ENCODE measurements around the gene EFHC2. TPM values are rescaled to one million over a fixed set of nuclear protein-coding genes. Genes with fewer than 3 reads are reported as not detected.

Gene EFHC2
- total RNA-seq, 1 donor from 2014 or later, result 0.17 TPM

DNA sequence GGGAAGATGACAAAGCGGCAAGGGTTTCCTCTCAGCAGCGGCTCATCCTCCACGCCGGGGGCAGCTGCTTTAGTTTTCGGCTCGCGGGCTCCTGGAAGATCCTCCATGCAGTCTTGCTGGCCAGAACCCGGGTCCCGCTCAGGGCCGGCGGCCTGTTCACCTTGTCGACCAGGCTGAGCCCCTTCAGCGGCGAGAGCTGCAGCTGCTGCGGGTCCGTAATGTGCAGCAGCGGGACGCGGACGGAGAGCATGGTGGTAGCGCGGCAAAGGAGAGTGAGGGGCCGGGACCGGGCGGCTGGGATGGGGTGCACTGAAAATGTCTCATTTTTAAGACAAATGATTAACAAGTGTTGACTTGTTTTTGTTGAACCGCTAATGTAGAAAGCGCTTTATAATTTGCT lies 33.2 kb downstream of the EFHC2 start:
- H3K36me3 ChIP-seq, result no peaks in the 10 kb centered on the region
- no peak overlapping the region for H3K4me3 ChIP-seq
- DNase-seq (no peak), ATAC-seq (no peak)
- intact Hi-C loops (cut with DNase I), result no loop called here
- TF ChIP-seq, protein P1, sequence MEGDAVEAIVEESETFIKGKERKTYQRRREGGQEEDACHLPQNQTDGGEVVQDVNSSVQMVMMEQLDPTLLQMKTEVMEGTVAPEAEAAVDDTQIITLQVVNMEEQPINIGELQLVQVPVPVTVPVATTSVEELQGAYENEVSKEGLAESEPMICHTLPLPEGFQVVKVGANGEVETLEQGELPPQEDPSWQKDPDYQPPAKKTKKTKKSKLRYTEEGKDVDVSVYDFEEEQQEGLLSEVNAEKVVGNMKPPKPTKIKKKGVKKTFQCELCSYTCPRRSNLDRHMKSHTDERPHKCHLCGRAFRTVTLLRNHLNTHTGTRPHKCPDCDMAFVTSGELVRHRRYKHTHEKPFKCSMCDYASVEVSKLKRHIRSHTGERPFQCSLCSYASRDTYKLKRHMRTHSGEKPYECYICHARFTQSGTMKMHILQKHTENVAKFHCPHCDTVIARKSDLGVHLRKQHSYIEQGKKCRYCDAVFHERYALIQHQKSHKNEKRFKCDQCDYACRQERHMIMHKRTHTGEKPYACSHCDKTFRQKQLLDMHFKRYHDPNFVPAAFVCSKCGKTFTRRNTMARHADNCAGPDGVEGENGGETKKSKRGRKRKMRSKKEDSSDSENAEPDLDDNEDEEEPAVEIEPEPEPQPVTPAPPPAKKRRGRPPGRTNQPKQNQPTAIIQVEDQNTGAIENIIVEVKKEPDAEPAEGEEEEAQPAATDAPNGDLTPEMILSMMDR (IDR thresholded peaks at IDR 0.05), result no peak
- no peaks in the 10 kb centered on the region for H3K27me3 ChIP-seq
- no peak overlapping the region for H3K27ac ChIP-seq
- no peaks in the 10 kb centered on the region for H3K4me1 ChIP-seq
- H3K9me3 ChIP-seq, result no peaks in the 10 kb centered on the region

DNA sequence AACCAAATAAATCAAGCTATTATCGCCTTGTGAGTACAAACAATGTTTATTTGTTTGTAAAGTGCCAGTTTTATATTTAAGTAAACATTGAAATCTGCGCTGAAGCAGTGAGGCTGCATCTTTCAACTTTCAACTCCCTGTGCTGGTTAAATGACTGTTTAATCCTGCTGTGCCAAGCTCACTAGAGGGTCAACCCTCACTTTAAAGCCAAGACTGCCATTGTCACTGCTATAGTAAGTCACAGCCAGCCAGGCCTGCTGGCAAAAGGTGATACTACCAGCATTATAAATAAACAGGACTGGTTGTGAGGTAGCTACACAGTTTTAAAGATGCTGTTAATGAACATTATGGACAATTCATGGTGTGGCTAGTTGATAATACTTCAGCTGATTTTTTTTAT lies 34.6 kb downstream of the EFHC2 start:
- TF ChIP-seq, protein P1 (IDR thresholded peaks at IDR 0.05), result no peak
- H3K36me3 ChIP-seq, result no peaks in the 10 kb centered on the region
- ATAC-seq (no peak), DNase-seq (no peak)
- intact Hi-C loops (cut with DNase I), result no loop called here
- no peak overlapping the region for H3K27ac ChIP-seq
- H3K4me3 ChIP-seq, result no peak overlapping the region
- H3K9me3 ChIP-seq, result no peaks in the 10 kb centered on the region
- H3K27me3 ChIP-seq, result no peaks in the 10 kb centered on the region
- H3K4me1 ChIP-seq, result no peaks in the 10 kb centered on the region

DNA sequence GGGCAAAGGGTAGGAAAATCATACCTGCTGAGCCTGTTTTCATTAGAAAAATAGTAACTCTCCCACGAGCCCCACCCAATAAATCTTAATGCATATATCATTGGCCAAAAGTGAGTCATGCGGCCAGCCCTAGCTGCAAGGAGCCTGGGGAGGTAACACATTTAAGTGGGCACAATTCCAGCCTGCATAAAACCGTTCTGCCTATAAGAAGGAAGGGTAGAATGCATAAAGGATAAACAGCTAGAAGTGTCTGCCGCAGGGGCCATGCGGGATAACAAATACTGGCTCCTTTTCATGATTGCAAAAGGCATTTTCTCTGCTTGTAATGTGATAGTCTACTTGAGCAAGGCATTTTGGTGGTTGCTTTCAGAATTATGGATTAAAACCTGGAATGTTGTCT lies 37.1 kb downstream of the EFHC2 start:
- no peak for ATAC-seq
- no peaks in the 10 kb centered on the region for H3K9me3 ChIP-seq
- H3K4me3 ChIP-seq, result no peak overlapping the region
- TF ChIP-seq, protein P1 (IDR thresholded peaks at IDR 0.05), result no peak
- no peaks in the 10 kb centered on the region for H3K4me1 ChIP-seq
- H3K27me3 ChIP-seq, result no peaks in the 10 kb centered on the region
- H3K27ac ChIP-seq, result no peak overlapping the region
- DNase-seq, result no peak
- intact Hi-C loops (cut with DNase I), result no loop called here
- H3K36me3 ChIP-seq, result no peaks in the 10 kb centered on the region

DNA sequence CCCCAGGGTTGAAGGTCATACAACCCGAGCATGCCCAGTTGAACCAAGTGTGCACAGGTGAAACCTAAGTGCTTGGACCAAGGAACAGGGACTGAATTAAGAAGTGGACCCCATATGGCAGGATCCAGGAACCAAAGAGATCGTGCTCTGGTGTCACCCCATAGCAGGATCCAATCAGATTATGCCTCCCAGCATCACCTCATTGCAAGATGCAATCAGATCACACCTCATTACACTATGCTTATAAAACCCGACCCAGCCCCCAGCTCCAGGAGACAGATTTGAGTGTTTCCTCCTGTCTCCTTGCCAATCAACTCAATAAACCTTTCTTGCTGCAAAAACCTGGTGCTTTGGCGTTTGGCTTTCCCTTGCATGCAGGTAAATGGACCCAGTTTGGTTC lies 37.6 kb downstream of the EFHC2 start:
- ATAC-seq, result no peak
- no peaks in the 10 kb centered on the region for H3K36me3 ChIP-seq
- H3K9me3 ChIP-seq, result no peaks in the 10 kb centered on the region
- no peaks in the 10 kb centered on the region for H3K4me1 ChIP-seq
- no peak overlapping the region for H3K27ac ChIP-seq
- TF ChIP-seq, protein P1 (IDR thresholded peaks at IDR 0.05), result no peak
- no peaks in the 10 kb centered on the region for H3K27me3 ChIP-seq
- no peak for DNase-seq
- no peak overlapping the region for H3K4me3 ChIP-seq
- intact Hi-C loops (cut with DNase I), result no loop called here

DNA sequence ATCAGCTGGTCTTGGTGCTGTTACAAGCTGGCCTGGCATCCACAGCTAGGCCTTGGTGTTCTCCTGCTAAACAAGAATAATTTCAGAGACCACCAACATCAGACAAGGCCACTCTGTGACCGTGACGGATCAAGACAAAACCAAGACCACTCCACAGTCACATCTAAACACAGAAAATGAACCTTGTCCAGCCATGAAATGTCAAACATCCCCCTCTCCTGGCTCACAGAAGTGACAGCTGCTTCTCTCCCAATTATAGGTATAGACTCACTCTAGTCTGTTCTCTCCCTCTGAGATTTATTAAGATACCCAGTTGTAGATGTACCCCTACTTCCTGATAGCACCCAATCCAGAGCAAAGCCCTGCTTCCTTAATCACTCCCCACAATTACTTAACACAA lies 40.4 kb downstream of the EFHC2 start:
- Histone ChIP-seq H3K4me3 (no peak overlapping the region), H3K27me3 (no peaks in the 10 kb centered on the region), H3K27ac (no peak overlapping the region), H3K4me1 (no peaks in the 10 kb centered on the region), H3K36me3 (no peaks in the 10 kb centered on the region), H3K9me3 (no peaks in the 10 kb centered on the region)
- DNase-seq (no peak), ATAC-seq (no peak)
- intact Hi-C loops (cut with DNase I), result no loop called here
- TF ChIP-seq, protein P1 (IDR thresholded peaks at IDR 0.05), result no peak

DNA sequence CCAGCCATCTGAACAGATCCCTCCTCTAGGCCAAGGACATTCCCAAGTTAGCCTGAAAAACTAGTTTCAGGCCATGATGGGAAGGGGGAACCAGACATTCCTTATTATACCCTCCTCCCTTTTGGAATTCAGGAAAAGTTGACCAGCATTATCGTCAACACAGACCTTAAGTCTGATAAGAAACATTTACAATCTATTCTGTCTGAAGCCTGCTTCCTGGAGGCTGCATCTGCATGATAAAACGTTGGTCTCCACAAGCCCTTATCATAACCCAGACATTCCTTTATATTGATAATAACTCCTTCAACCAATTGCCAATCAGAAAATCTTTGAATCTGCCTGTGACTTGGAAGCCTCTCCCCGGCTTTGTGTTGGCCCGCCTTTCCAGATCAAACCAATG lies 44.3 kb downstream of the EFHC2 start:
- ATAC-seq, result no peak
- no peak for DNase-seq
- no peak overlapping the region for H3K27ac ChIP-seq
- no peaks in the 10 kb centered on the region for H3K27me3 ChIP-seq
- H3K4me3 ChIP-seq, result no peak overlapping the region
- no peaks in the 10 kb centered on the region for H3K4me1 ChIP-seq
- intact Hi-C loops (cut with DNase I), result no loop called here
- TF ChIP-seq, protein P1 (IDR thresholded peaks at IDR 0.05), result no peak
- no peaks in the 10 kb centered on the region for H3K36me3 ChIP-seq
- H3K9me3 ChIP-seq, result no peaks in the 10 kb centered on the region

Data from upper lobe of right lung (tissue), 1 donor.